HCT116 (cell line): Measurements from ENCODE around the gene SCRG1. TPM values are rescaled to one million over a fixed set of nuclear protein-coding genes. Genes with fewer than 3 reads are reported as not detected.

Source experiments
- ATAC-seq: fragments of 200-7000 bp; cut with Tn5 transposase; 2 replicates; pipeline ENCODE4 v1.9.1; 2020; ENCODE audit warnings: mild to moderate bottlenecking, moderate library complexity
- BruUV-seq: library from RNA; stranded (reverse); fragments of 400-500 nt; replicated peaks from 2 replicates; lab custom pipeline; 2021; lab: Mats Ljungman, UMichigan
- CTCF ChIA-PET: fragments of 300-600 bp; sonication (Branson Sonifier 250); formaldehyde crosslinking; loops from one replicate; lab custom pipeline; 2021; ENCODE audit warnings: antibody characterized with exemption; lab: Charles Lee
- POLR2A ChIA-PET: fragments of 300-600, 350-600 bp; sonication (Branson Sonifier 250); formaldehyde crosslinking; loops from one replicate; lab custom pipeline; 2021; ENCODE audit warnings: antibody characterized with exemption; lab: Charles Lee
- RAD21 ChIA-PET, 2 experiments: fragments of 300-600 bp; sonication (Branson Sonifier 250); formaldehyde crosslinking; loops; one replicate each; lab custom pipeline; 2023; ENCODE audit warnings: low total read pairs in 2 of 2; ENCODE audit not compliant: uncharacterized antibody in 2 of 2, unreplicated experiment in 2 of 2, low non-redundant PET in 1 of 2; lab: Charles Lee
- DNase-seq: peaks from one replicate; pipeline ENCODE4 v3.0.0-alpha.2; 2010; ENCODE audit warnings: low read depth, low spot score
- H2AFZ ChIP-seq: fragments of 200-600 bp; shearing (Covaris generic), sonication (generic); 2 replicates; pipeline ENCODE4 v1.6.1; 2017; ENCODE audit warnings: low read depth, mixed run types, mixed read lengths, antibody characterized with exemption, low read length; ENCODE audit not compliant: poor library complexity, severe bottlenecking
- H3K27ac ChIP-seq: 2 replicates; pipeline ENCODE4 v1.5.1; 2012; ENCODE audit warnings: low read depth, low read length
- H3K27me3 ChIP-seq: fragments of 200-600 bp; sonication (generic); 2 replicates; pipeline ENCODE4 v1.6.1; 2016; ENCODE audit warnings: mixed run types, low read length, mixed read lengths; ENCODE audit not compliant: insufficient read depth
- H3K36me3 ChIP-seq, 2 experiments: fragments of 200-500 bp in 1 of 2; fragments of 200-600 bp in 1 of 2; sonication (Bioruptor generic) in 1 of 2; sonication (generic) in 1 of 2; 2 replicates each; pipeline versions ENCODE4 v1.5.1 to v1.6.1; 2014 to 2016; ENCODE audit warnings: low read length in 2 of 2, inconsistent platforms in 1 of 2, mixed read lengths in 1 of 2, mixed run types in 1 of 2; ENCODE audit not compliant: insufficient read depth in 2 of 2, control insufficient read depth in 1 of 2
- H3K4me1 ChIP-seq, 2 experiments: fragments of 200-600 bp in 1 of 2; sonication (generic) in 1 of 2; 2 replicates each; pipeline versions ENCODE4 v1.5.1 to v1.6.1; 2012 to 2017; ENCODE audit warnings: low read length in 2 of 2, inconsistent platforms in 1 of 2, mild to moderate bottlenecking in 1 of 2, mixed read lengths in 1 of 2, mixed run types in 1 of 2, moderate library complexity in 1 of 2; ENCODE audit not compliant: insufficient read depth in 2 of 2, control insufficient read depth in 1 of 2
- H3K4me2 ChIP-seq: fragments of 200-600 bp; sonication (generic); 2 replicates; pipeline ENCODE4 v1.6.1; 2017; ENCODE audit warnings: mixed run types, low read length, mixed read lengths
- H3K4me3 ChIP-seq, 2 experiments: fragments of 200-600 bp in 1 of 2; sonication (generic) in 1 of 2; replicated peaks in 1 of 2; 2 replicates each; pipeline ENCODE4 v1.5.1; 2011 to 2016; ENCODE audit warnings: low read length in 2 of 2, control low read depth in 1 of 2, low read depth in 1 of 2, mild to moderate bottlenecking in 1 of 2, mixed read lengths in 1 of 2, mixed run types in 1 of 2
- H3K79me2 ChIP-seq: fragments of 200-600 bp; sonication (generic); 2 replicates; pipeline ENCODE4 v1.6.1; 2017; ENCODE audit warnings: mild to moderate bottlenecking, mixed run types, low read length, moderate library complexity, mixed read lengths; ENCODE audit not compliant: insufficient read depth
- H3K9ac ChIP-seq: fragments of 200-600 bp; sonication (generic); 2 replicates; pipeline ENCODE4 v1.6.1; 2016; ENCODE audit warnings: low read length, mixed read lengths
- H3K9me2 ChIP-seq: fragments of 200-600 bp; sonication (generic), shearing (Covaris generic); 2 replicates; pipeline ENCODE4 v1.6.1; 2017; ENCODE audit warnings: mixed run types, mild to moderate bottlenecking, moderate library complexity; ENCODE audit not compliant: insufficient read depth
- H3K9me3 ChIP-seq, 2 experiments: fragments of 200-500 bp in 1 of 2; fragments of 200-600 bp in 1 of 2; sonication (Bioruptor generic) in 1 of 2; sonication (generic) in 1 of 2; 2 replicates each; pipeline ENCODE4 v1.6.1; 2014 to 2017; ENCODE audit warnings: low read length in 2 of 2, mixed read lengths in 2 of 2, inconsistent platforms in 1 of 2, low read depth in 1 of 2, mild to moderate bottlenecking in 1 of 2, mixed run types in 1 of 2, moderate library complexity in 1 of 2; ENCODE audit not compliant: control insufficient read depth in 1 of 2, insufficient read depth in 1 of 2
- H4K20me1 ChIP-seq: fragments of 200-600 bp; sonication (generic), shearing (Covaris generic); 2 replicates; pipeline ENCODE4 v1.6.1; 2017; ENCODE audit warnings: mixed run types, mild to moderate bottlenecking, moderate library complexity; ENCODE audit not compliant: insufficient read depth
- intact Hi-C: fragments of 100-400 bp; cut with micrococcal nuclease; formaldehyde crosslinking; loops from 2 replicates; pipeline ENCODE4 v1.10.0; 2022
- total RNA-seq: library from RNA; stranded (reverse); gene quantifications from one replicate; pipeline ENCODE4 v1.2.1, GENCODE V29; 2021; ENCODE audit not compliant: unreplicated experiment
- TF ChIP-seq, protein P1 (sequence below), 3 experiments: fragments of 200-600 bp in 1 of 3; sonication (generic) in 1 of 3; IDR thresholded peaks in 2 of 3; conservative IDR thresholded peaks in 1 of 3; 2 replicates each; pipeline ENCODE4 v1.5.1; 2012 to 2017; ENCODE audit warnings: low read depth in 2 of 3, low read length in 2 of 3, antibody characterized with exemption in 1 of 3, borderline replicate concordance in 1 of 3, control low read depth in 1 of 3, mild to moderate bottlenecking in 1 of 3, mixed read lengths in 1 of 3, mixed run types in 1 of 3, moderate library complexity in 1 of 3; ENCODE audit not compliant: insufficient read depth in 1 of 3
- TF ChIP-seq, protein P2 (sequence below): IDR thresholded peaks from 2 replicates; pipeline ENCODE4 v1.6.1; 2012; ENCODE audit warnings: low read depth

SCRG1 gene
- total RNA-seq, 1 experiment from 2014 or later: not detected

DNA sequence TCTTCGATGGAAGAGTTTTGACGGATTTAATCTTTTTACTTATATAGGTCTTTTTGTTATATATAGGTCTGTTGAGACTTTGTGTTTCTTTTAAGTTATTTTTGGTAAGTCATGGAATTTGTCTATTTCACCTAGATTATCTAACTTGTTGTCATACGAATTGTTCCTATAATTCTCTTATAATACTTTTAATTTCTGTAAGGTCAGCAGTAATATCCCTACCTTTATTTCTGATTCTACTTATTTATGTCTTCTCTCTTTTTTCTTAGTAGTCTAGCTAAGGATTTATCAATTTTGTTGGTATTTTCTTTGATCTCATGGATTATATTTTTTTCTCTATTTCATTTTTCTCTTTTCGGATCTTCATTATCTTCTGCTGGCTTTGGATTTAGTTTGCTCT is 16.6 kb downstream of the SCRG1 start:
- no peaks in the 10 kb centered on the region for H3K27me3 ChIP-seq
- ATAC-seq (no peak), DNase-seq (no peak)
- no peaks in the 10 kb centered on the region for H3K79me2 ChIP-seq
- no peaks in the 10 kb centered on the region for H3K36me3 ChIP-seq
- POLR2A ChIA-PET: interaction anchor here (1.6 kb wide), 1 partner anchor 12 kb away, joined by 5 read pairs; the partner anchor contains the start of gene SAP30
- H3K4me1 ChIP-seq: peaks cover 0 to 7% of the 10 kb centered on the region in 2 experiments; a peak in 1 of 4 replicates
- no peak overlapping the region for H3K4me3 ChIP-seq
- H3K9ac ChIP-seq: no peak overlapping the region
- CTCF ChIA-PET: no interaction called here
- no peak overlapping the region for H2AFZ ChIP-seq
- intact Hi-C loops: no loop called here
- no peaks in the 10 kb centered on the region for H3K9me3 ChIP-seq
- no peaks in the 10 kb centered on the region for H4K20me1 ChIP-seq
- no peak overlapping the region for H3K4me2 ChIP-seq
- BruUV-seq: no TSS peak
- H3K9me2 ChIP-seq: no peaks in the 10 kb centered on the region
- RAD21 ChIA-PET: no interaction called here
- TF ChIP-seq, protein P1, sequence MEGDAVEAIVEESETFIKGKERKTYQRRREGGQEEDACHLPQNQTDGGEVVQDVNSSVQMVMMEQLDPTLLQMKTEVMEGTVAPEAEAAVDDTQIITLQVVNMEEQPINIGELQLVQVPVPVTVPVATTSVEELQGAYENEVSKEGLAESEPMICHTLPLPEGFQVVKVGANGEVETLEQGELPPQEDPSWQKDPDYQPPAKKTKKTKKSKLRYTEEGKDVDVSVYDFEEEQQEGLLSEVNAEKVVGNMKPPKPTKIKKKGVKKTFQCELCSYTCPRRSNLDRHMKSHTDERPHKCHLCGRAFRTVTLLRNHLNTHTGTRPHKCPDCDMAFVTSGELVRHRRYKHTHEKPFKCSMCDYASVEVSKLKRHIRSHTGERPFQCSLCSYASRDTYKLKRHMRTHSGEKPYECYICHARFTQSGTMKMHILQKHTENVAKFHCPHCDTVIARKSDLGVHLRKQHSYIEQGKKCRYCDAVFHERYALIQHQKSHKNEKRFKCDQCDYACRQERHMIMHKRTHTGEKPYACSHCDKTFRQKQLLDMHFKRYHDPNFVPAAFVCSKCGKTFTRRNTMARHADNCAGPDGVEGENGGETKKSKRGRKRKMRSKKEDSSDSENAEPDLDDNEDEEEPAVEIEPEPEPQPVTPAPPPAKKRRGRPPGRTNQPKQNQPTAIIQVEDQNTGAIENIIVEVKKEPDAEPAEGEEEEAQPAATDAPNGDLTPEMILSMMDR (IDR thresholded peaks at IDR 0.05 in 2 of 3, conservative IDR thresholded peaks at IDR 0.05 in 1 of 3; ENCODE audit: borderline replicate concordance in 1 of 3, insufficient read depth in 1 of 3, low read depth in 2 of 3, low read length in 2 of 3): no peak
- TF ChIP-seq, protein P2, sequence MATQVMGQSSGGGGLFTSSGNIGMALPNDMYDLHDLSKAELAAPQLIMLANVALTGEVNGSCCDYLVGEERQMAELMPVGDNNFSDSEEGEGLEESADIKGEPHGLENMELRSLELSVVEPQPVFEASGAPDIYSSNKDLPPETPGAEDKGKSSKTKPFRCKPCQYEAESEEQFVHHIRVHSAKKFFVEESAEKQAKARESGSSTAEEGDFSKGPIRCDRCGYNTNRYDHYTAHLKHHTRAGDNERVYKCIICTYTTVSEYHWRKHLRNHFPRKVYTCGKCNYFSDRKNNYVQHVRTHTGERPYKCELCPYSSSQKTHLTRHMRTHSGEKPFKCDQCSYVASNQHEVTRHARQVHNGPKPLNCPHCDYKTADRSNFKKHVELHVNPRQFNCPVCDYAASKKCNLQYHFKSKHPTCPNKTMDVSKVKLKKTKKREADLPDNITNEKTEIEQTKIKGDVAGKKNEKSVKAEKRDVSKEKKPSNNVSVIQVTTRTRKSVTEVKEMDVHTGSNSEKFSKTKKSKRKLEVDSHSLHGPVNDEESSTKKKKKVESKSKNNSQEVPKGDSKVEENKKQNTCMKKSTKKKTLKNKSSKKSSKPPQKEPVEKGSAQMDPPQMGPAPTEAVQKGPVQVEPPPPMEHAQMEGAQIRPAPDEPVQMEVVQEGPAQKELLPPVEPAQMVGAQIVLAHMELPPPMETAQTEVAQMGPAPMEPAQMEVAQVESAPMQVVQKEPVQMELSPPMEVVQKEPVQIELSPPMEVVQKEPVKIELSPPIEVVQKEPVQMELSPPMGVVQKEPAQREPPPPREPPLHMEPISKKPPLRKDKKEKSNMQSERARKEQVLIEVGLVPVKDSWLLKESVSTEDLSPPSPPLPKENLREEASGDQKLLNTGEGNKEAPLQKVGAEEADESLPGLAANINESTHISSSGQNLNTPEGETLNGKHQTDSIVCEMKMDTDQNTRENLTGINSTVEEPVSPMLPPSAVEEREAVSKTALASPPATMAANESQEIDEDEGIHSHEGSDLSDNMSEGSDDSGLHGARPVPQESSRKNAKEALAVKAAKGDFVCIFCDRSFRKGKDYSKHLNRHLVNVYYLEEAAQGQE: no peak
- TF ChIP-seq, all 23 proteins: peak for 0
- H3K27ac ChIP-seq: no peak overlapping the region
